Dermis microvascular lymphatic vessel endothelial cell (primary cell): ENCODE results near the gene ZBTB7B. TPM values are rescaled to one million over a fixed set of nuclear protein-coding genes. Genes with fewer than 3 reads are reported as not detected.

Experiments
- DNase-seq, 2 donors: peaks; one replicate each; pipeline versions ENCODE4 v3.0.0 to v3.0.0-alpha.2; 2010; ENCODE audit warnings: low read depth in 2 of 2
- total RNA-seq: library from RNA; depleted of rRNA; stranded (reverse); fragments of >200 nt; gene quantifications from 2 replicates; pipeline ENCODE4 v1.2.1, GENCODE V29; 2014

The ZBTB7B gene
- total RNA-seq, 1 donor from 2014 or later: 6.3 TPM

- no peak for DNase-seq
Measured at GRCh38 chr1:155037043-155037442, 34.4 kb downstream of the ZBTB7B start.

GRCh38 chr1:155037851-155038441, 35.3 kb downstream of the ZBTB7B start:
- no peak for DNase-seq

DNA sequence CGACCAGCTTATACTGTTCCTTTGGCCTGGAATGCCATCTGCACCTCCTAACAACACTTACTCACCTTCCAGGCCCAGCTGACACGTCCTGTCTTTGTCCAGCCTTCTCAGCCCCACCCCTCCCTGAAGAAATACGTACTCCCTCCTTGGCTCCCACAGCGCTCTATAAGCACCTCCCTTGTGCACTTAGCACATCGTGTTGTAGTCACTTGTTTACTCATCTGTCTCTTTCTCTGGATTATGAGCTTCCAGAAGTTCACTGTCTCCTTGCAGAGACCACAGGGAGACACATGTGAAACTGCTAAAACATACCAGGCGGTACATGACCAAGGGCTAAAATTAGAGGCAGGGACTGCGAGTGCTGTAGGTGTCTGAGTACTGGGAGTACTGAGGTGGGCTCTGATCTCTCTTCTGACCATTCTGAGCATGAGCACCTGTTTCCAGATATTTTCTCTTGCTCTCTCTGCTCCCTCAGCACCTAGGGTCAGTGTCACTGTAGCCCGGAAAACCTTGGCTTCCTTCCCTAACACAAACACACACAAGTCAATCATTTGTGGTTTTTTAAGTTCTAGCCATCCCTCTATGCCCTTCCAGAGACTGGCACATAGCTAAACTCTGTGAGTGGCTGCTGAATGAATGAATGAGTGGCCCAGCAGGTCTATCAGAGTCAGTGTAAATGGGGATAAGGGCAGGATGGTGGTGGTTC, 36.2 kb downstream of the ZBTB7B start:
- DNase-seq: no peak

DNA sequence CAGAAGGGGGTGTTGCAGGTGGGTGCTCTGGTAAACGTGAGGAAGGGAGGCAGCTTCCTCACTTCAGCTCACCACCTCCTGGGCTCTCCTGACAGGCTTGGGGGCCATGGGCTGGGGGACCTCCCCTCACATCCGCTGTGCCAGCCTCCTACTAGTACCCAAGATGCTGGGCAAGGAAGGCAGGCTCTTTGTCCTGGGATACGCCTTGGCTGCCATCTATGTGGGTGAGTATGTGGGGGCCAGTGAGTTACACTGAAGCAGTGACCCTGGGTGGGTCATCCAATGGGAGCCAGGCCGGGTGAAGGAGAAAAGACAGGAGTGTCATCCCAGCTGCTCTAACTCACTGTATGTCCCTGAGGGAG, 36.7 kb downstream of the ZBTB7B start:
- DNase-seq: no peak

DNA sequence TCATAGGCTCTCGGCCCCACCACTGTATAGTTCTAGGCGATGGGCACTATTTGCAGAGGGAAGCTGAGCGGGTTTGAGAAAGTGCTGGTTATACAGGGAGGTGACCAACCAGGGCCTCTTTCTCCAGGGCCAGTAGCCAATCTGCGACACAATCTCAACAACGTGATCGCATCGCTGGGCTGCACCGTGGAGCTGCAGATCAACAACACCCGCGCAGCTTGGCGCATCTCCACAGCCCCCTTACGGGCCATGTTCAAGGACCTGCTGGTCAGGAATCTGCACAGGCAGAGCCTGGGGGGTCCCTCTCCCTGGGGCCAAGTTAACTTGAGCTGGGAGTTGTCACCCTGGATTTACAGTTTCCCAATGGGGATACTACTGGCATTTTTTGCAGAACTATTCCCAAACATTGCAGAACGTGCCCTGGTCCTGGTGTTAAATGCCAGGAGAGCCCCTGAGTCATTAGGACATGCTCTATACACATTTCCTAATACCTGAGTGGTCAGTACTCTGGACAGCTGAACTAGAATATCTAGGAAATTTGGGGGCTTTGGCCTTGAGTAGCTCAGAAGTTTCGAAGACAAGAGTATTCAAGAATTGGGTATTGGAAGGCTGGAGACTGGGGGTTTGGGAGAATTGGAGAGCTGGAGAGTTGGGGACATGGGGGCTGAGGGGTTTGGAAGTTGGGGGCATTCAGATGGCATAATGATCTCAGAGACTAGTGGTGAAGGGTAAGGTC, 37.9 kb downstream of the ZBTB7B start:
- no peak for DNase-seq

- DNase-seq: no peak
Measured at GRCh38 chr1:155042789-155043188, 40.2 kb downstream of the ZBTB7B start.

DNA sequence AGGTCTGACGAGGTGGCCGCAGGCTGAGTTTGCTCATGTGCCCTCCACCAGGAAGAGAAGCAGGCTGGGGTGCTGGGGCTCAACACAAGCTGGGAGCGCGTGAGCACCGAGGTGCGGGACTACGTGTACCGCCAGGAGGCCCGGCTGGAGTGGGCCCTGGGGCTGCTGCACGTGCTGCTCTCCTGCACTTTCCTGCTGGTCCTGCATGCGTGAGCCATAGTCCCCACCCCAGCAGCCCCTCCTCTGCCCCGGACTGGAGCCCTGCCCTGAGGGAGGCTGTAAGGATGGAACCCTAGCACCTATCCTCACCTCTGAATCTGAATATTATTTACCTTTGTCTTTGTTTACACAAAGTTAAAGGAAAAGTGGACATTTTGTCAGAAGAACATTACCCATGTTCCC, 40.7 kb downstream of the ZBTB7B start:
- no peak for DNase-seq

DNA sequence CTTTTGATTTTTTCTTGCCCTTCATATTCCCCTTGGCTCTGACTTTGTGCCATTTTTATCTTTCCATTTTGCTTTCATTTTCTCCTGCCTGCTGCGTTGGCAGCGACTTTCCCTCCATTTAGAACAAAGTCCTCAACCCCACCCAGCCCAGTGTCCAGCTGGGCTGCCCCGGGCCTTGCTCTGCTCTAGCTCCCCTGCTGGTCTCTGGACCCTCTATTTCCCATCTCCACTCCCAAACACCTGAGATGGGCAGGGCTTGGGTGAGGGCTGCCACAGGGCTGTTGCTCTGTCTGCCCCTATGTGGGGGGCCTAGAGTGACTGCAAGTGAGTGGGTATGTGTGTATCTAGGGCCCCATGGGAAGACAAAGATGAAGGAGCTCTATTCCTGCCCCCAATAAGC, 41.2 kb downstream of the ZBTB7B start:
- DNase-seq: no peak

DNA sequence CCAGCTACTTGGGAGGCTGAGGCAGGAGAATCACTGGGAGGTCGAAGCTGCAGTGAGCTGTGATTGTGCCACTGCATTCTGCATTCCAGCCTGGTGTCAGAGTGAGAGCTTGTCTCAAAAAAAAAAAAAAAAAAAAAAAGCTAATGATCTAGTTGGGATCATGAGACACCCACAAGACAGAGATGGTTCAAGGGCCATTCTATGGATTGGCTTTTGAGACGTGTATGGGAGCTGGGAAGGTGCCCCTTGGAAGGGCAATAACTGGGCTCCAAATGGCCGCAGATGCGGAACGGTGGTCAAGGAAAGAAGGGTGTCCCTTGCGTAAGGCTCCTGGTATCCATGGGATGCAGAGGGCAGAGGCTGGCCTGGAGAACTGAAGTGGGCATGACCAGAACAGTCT, 41.8 kb downstream of the ZBTB7B start:
- no peak for DNase-seq

DNA sequence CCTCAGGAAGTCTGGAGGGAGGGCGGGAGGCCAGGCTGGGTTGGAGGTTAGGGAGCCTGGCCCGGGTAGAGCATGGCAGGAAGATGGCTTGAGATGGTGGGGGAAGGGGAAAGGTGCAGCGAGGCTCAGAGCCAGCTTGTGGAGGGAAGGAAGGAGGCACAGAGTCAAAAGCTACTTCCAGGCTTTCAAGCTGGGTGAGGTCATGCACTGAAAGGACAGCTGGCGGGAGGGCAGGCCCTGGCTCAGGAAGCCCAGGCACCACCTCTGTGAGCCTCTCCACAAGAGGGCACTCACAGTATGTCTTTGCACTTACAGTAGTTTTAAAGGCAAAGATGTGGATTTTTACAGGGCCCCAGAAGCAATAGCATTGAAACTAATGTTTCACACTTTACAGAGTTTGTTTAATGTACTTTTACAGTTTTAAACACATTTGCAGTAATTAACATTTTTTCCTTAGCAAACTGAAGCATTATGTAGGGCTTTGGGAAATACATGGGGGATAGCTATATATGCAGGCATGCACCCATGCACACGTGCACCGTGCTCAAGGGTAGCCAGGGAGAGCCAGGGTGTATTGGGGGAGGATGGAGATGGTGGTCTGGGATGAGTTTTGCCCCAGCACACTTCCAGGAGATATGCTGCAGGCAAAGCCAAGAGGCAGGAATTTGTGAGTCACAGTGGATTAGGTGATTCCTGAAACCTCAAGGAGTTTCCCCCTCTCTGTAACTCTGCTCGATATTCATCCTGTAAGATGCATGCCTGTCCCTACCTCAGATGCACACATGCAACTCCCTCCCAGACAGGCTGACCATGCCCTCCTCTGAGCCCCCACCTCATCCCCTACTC, 42.4 kb downstream of the ZBTB7B start:
- peak; percentile 63 to 84 for DNase-seq

DNA sequence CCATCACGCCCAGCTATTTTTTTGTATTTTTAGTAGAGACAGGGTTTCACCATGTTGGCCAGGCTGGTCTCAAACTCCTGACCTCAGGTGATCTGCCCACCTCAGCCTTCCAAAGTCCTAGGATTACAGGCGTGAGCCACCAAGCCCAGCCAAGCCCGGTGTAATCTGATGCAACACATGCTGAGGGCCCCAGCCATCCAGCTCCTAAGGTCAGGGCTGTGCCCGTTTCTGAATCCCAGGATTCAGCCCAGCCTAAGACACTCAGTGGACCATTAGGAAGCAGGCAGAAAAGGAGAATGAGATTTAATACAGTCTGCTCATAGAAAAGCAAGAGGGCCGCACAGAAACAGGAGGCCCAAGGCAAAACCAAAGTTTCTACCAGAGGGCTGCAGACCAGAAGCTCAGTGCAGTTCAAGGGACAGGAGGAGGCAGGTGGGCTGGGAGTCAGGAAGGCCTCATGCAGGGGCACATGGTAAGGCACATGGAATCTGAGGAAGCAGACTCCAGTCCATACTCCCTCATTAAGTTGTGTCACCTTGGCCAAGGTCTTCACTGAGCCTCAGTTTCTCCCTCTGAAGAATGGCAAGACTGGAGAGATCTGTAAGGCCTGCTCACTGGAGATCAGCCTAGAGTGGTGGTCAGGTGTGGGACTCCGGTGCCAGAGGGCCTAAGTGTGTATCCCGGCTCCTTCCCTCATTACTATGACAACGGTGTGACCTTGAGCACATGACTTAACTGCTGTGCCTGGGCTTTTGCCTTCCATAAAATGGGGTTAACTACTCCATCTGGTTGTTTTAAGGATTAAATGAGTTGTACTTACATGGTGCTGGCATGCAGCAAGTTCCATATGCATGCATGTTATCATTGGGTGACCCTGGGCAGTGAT, 46.1 kb downstream of the ZBTB7B start:
- DNase-seq: no peak

DNA sequence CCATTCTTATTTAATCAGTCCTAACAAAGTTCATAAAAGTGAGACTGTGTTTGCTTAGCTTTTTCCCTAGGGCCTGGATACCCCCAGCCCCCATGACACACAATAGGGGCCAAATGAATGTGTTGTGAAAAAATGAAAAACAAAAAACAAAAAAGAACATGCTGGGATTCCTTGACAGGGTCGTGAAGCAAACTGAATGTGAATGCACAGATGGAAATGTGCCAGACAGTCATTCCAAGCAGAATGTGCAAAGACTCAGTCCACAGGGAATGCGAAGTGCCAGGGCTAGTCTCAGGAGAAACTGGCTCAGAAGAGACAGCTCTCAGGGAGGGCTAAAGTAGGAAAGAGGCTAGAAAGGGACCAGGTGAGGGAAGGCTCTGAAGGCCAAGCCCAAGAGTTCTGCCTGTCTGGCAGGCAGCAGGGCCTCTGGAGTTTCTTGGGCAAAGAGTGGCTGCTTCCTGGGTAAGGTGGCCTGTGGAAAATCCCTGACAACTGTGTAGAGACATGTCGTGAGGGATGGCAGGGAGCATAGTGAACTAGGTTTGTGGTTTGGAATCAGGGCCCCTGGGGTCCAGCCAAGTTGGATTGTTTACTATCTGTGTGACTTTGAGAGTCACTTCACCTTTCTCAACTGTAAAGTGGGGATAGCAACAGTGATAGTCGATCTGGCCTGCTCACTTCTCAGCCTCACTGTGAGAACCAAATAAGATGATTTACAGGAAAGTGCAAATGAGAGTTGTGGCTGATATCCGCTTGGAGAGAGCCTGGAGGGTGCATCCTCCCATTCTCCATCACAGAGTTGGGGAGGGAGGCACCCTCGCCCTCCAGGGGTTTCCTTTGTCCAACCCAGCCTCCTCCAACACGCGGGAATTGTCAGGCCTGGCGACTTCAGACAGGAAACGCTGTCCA, 47.3 kb downstream of the ZBTB7B start:
- DNase-seq: no peak

DNA sequence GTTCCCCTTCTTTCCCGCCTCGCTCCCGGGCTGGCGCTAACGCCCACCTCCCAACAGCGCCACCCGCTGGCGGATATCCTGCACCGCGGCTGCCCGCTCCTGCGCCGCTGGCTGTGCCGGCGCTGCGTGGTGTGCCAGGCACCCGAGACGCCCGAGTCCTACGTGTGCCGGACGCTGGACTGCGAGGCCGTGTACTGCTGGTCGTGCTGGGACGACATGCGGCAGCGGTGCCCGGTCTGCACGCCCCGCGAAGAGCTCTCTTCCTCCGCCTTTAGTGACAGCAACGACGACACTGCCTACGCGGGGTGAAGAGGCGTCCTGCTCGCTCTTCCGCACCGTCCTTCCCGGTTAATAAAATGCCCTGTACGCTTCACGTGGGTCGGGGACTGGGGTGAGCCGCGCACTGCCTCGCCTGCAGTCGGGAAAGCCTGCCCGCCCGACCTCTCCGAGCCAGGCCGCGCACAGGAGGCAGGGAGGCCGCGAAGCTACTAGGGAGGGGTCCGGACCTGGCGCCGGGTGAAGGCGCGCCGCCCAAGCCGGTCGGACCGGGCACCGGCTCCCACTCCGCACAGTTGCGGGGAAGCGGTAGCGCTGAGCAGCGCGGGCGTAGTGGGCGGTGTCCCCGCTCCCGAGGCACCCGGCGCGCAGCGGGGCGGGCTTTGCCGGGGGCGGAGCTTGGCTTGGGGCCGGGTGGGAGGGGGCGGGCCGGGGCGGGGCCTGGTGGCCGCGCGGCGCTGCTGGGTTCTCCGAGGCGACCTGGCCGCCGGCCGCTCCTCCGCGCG, 48.1 kb downstream of the ZBTB7B start, which contains the start of gene ADAM15:
Gene ADAM15, plus strand, starts transcription at position 757 of the 782 bp plus-strand sequence. CDS start 71 bp downstream, outside the sequence.
- DNase-seq: peak; percentile 55 to 83

- peak in 1 of 2 donors; percentile 17 for DNase-seq
Measured at GRCh38 chr1:155051342-155051776, 48.8 kb downstream of the ZBTB7B start.

DNA sequence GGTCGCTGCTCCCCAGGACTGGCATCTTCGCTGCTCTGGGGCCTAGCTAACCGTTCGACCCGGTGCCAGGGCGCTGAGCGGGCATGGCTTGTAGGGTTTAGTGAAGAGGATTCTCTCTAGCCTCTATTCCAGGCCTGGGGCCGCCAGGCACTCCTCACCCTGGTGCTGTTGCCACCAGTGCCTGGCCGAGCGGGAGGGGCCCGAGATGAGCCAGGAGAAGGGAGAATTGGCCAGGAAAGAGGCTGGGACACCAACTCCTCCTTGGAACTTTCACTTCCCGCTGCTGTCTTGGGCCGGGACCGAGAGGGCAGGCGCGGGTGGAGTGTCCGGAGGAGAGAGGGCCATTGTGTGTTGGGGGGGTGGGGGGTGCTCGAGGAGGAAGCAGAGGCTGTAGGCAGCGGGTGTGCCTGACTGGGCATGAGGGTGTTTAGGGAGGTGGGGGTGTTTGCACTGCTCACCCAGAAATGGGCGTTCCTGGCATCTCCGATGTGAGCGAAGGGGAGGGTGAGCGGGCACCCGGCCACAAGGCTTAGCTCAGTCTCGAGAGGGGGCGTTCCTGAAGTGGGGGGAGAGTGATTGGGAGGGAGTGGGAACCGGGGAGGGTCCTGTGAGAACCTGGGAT, 49.3 kb downstream of the ZBTB7B start:
- peak in 1 of 2 donors; percentile 53 for DNase-seq

- DNase-seq: peak in 1 of 2 donors; percentile 77
Measured at GRCh38 chr1:155052439-155053395, 50.1 kb downstream of the ZBTB7B start.

DNA sequence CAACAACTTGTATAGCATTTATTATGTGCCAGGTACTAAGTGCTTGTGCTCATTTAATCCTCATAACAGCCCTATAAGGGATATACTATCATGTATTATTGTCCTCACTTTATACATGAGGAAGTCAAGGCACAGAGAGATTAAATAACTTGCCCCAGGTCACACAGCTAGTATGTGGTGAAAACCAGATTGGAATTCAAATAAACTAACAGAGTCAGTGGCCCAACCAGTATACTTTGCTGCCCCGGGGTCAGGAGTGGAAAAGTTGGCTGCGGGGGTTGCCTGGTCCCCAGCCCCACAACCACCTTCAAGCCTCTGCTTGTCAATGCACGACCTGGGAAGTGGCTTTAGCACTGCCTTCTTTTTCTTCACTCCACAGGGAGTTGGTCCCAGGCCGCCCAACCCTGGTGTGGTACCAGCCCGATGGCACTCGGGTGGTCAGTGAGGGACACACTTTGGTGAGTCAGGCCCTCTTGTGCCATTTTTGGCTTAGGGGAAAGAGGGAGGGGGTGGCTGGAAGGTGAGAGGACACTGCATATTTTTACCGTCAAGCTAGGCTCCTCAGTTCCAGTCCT, 51.0 kb downstream of the ZBTB7B start:
- no peak for DNase-seq
